ENCODE data around the gene PIN1.
A peak's percentile ranks its signal among the peaks of the same experiment; 100 is the strongest.
"Not testable (repeated sequence)": the region's sequence is repeated elsewhere in the genome, so short reads cannot be mapped to it uniquely, and the experiment has no call there.

Gene PIN1

GRCh38 chr19:9834726-9835506 lies at the start of gene PIN1:
PIN1 (plus strand) TSS chr19:9835318; CDS start chr19:9835345, 27 bp downstream.
- DNase-seq (ENCODE audit: low read depth) = peak; percentile 96

GRCh38 chr19:9785367-9786331 lies 49.5 kb upstream of the PIN1 start:
- peak; percentile 96 for DNase-seq (ENCODE audit: low read depth)

GRCh38 chr19:9786342-9786741 lies 48.8 kb upstream of the PIN1 start:
- DNase-seq (ENCODE audit: low read depth) = no peak

GRCh38 chr19:9786819-9787218 lies 48.3 kb upstream of the PIN1 start:
- DNase-seq (ENCODE audit: low read depth) = no peak

GRCh38 chr19:9788604-9789003 lies 46.5 kb upstream of the PIN1 start:
- not testable (repeated sequence) for DNase-seq (ENCODE audit: low read depth)

- DNase-seq (ENCODE audit: low read depth) = no peak
Observed at GRCh38 chr19:9789066-9789465, 46.1 kb upstream of the PIN1 start.

- DNase-seq (ENCODE audit: low read depth) = not testable (repeated sequence)
Observed at GRCh38 chr19:9789579-9789978, 45.5 kb upstream of the PIN1 start.

GRCh38 chr19:9791073-9791367 lies 44.1 kb upstream of the PIN1 start:
- not testable (repeated sequence) for DNase-seq (ENCODE audit: low read depth)

- peak; percentile 88 for DNase-seq (ENCODE audit: low read depth)
Observed at GRCh38 chr19:9791552-9792205, 43.4 kb upstream of the PIN1 start.

- DNase-seq (ENCODE audit: low read depth) = peak; percentile 88
Observed at GRCh38 chr19:9792206-9793070, 42.7 kb upstream of the PIN1 start.

- DNase-seq (ENCODE audit: low read depth) = peak; percentile 34
Observed at GRCh38 chr19:9793071-9793591, 42.0 kb upstream of the PIN1 start.

GRCh38 chr19:9796113-9796773 lies 38.9 kb upstream of the PIN1 start:
- peak; percentile 74 for DNase-seq (ENCODE audit: low read depth)

GRCh38 chr19:9797871-9798270 lies 37.2 kb upstream of the PIN1 start:
- no peak for DNase-seq (ENCODE audit: low read depth)

- DNase-seq (ENCODE audit: low read depth) = no peak
Observed at GRCh38 chr19:9799162-9799561, 36.0 kb upstream of the PIN1 start.

GRCh38 chr19:9801976-9802375 lies 33.1 kb upstream of the PIN1 start:
- DNase-seq (ENCODE audit: low read depth) = no peak

- no peak for DNase-seq (ENCODE audit: low read depth)
Observed at GRCh38 chr19:9806803-9807202, 28.3 kb upstream of the PIN1 start.

GRCh38 chr19:9808855-9809824 lies 26.0 kb upstream of the PIN1 start:
- DNase-seq (ENCODE audit: low read depth) = no peak

- no peak for DNase-seq (ENCODE audit: low read depth)
Observed at GRCh38 chr19:9811139-9811538, 24.0 kb upstream of the PIN1 start.

- DNase-seq (ENCODE audit: low read depth) = no peak
Observed at GRCh38 chr19:9818175-9818733, 16.9 kb upstream of the PIN1 start.
